DMS 273 (cell line): Measurements from ENCODE around the gene NAB2.
"Not testable (repeated sequence)": the region's sequence is repeated elsewhere in the genome, so short reads cannot be mapped to it uniquely, and the experiment has no call there.

ENCODE experiments used
- DNase-seq: peaks from one replicate; lab custom pipeline; 2025; ENCODE audit not compliant: unreplicated experiment; lab: John Stamatoyannopoulos, UW

Gene NAB2

DNA sequence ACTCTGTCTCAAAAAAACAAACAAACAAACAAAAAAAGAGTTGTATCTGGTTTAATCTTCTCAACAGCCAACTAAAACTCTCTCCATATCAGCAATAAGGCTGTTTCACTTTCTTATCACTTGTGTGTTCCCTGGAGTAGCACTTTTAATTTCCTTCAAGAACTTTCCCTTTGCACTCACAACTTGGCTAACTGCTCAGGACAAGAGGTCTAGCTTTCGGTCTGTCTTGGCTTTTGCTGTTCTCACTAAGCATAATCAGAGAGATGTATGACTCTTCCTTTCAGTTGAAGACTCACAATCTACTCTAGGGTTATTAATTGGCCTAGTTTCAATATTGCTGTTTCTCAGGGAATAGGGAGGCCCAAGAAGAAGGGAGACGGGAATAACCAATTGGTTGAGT lies 22.7 kb upstream of the NAB2 start:
- no peak for DNase-seq

DNA sequence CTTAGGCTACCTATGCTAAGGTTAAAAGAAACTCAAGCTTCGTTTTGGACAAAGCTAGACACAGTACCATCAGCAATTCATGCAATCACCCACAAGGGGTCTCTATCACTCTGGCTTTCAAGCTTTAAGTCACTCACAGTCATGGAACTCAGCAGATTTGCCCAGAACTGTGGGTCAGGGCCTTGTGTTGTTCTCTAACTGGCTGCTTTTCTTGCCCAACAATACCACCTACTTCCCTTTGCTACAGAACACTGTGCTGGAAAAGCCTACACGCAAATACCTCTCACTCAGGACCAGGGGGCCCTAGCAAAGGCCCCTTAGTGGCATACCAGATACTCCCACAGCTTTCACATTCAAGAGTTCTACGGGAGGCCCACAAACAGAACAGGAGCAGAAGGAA lies 19.4 kb upstream of the NAB2 start:
- peak; percentile 75 for DNase-seq

DNA sequence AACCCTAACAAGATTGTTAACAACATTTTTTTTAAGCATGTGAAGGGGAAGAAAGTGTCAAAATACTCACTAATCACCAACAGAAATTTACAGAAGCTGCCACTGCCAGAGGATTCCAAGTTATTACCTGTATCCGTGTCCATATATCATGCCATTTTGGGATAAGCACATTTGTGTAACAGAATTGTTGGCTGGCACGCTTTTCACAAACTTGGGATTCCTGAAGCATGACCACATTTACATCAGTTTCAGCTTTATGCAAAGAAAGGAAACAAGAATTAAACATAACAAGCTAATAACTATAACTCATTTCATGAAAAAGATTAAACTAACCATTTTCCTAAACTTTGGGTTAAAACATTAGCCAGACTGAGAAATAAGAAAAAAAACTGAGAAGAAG lies 16.3 kb upstream of the NAB2 start:
- DNase-seq: no peak

- DNase-seq: not testable (repeated sequence)
These were observed 15.1 kb upstream of the NAB2 start for GRCh38 chr12:57073566-57074450.

GRCh38 chr12:57078519-57079404 lies 10.2 kb upstream of the NAB2 start, which contains the start of gene NEMP1:
Gene NEMP1, minus strand, starts transcription at chr12:57078791. Its CDS starts 46 bp downstream, at chr12:57078745.
- peak; percentile 99 for DNase-seq

- DNase-seq: no peak
These were observed 9.1 kb upstream of the NAB2 start for GRCh38 chr12:57079821-57080220.

GRCh38 chr12:57080855-57081254 lies 8.1 kb upstream of the NAB2 start:
- no peak for DNase-seq

DNA sequence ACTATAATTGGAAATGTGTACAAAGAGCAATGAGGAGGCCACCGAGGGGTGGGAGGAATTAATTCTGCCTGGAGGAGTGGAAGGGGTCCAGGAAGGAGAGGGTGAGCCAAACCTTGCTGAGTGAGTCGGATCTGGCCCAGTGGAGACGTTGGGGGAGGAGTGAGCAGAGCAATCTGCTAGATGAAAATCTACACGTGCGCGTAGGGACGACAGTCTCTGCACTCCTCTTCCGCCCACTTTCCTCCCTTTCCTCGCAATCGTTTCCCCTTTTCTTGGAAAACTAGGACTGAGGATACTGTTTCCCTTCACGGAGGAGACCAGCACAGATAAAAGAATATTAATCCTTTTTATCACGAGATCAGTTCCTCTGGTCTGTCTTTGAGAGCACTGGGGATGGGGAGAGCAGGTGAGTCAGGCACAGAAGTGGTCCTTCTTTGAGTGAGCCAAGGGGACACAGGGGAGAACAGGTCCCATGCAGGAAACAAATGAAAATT lies 2.9 kb upstream of the NAB2 start:
- peak; percentile 69 for DNase-seq

DNA sequence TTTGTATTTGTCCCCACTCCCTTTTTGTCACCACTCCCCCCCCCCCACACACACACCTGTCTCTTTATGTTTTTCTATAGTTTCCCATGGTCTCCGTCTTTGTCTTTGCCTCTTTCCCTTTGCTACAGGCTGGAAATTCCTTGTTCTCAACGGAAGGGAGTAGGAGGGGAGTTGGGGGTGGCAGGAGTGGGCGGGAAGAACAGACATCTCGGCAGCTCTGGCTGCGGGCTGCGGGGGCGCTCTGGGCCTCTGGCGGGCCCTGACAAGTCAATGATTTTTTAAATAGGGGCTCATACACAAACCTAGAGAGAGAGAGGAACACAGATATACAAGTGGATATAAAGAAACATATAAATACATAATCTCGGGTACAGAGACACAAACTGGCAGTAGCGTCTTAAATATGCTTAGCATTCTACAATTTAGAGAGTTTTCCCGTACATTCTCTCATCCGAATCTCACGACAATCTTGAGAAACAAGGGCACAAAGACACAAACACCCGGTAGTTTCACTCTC lies 2.4 kb upstream of the NAB2 start:
- peak; percentile 85 for DNase-seq

DNA sequence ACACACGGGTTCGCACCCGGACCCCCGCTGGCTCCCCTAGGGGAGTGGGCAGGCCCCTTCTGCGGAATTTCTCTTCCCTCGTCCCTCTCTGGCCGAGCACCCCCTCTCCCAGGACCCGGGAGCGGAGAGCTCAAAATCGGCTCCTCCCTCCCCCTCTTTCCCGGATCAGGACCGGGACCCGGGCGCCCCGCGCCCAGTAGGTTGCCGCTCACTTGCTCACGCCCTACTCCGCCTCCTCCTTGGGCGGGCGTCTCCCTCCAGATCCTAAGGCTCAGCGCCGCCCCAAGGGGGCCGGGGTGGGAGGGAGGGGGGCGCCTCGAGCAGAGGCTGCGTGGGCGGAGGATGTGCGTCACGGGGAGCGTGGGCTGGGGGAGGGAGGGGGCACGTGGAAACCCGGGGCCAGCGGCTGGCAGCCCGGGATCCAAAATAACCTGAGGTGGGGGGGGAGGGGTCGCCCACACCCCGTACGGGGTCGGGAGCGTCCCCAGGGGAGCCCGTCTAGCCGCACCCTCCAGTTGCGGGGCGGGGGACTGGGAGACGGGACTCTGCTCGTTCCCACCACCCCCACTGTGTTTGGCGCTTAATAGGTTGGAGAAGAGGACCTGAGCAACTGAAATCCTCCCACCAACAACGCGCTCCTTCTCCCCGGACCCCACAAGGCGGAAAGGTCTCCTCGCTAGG lies 1.8 kb upstream of the NAB2 start:
- DNase-seq: peak; percentile 91

- DNase-seq: peak; percentile 95
These were observed 1.1 kb upstream of the NAB2 start for GRCh38 chr12:57087691-57088353.

DNA sequence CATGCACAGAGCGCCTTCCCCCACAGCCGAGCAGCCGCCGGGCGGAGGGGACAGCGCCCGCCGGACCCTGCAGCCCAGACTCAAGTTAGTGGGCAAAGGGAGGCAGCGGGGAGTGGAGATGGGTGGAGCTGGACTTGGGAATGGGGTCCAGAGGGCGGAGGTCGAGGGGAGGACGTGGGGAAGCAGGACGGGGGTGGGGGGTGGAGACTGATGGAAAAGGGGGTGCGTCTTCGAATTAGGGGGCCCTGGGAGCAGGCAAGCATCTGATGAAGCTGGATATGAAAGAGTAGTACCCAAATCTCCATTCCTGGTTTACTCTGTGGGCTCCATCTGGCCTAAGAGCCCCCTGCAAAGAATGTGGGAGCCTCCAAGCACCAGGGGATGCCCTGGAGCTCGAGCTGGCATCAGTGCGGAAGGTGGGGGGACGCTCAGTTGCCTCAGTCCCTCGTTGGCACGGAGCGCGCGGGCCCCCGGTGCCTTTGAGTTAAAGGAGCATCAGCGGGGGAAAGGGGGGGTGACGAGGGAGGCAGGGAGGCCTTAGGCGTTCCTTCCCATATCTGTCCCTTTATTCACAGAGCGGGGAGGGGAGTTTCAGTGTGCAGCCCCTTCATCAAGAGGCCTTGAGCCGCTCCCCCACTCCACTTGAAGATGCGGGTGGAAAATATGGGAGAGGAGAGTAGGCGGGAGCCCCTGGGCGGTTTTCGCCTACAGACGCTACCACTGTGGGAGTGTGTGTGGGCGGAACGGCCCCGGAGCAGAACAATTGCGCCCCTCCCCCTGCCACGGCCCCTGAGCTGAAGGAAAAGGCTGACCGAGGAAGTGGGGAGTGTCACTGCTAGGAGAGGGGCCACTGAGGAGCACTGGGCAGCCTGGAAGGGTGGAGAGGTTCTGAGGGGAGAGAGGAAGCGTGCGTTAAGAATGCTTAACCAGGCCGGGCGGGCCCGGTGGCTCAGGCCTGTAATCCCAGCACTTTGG lies 644 bp downstream of the NAB2 start:
- peak; percentile 40 for DNase-seq

- no peak for DNase-seq
These were observed 1.6 kb downstream of the NAB2 start for GRCh38 chr12:57090490-57090889.

DNA sequence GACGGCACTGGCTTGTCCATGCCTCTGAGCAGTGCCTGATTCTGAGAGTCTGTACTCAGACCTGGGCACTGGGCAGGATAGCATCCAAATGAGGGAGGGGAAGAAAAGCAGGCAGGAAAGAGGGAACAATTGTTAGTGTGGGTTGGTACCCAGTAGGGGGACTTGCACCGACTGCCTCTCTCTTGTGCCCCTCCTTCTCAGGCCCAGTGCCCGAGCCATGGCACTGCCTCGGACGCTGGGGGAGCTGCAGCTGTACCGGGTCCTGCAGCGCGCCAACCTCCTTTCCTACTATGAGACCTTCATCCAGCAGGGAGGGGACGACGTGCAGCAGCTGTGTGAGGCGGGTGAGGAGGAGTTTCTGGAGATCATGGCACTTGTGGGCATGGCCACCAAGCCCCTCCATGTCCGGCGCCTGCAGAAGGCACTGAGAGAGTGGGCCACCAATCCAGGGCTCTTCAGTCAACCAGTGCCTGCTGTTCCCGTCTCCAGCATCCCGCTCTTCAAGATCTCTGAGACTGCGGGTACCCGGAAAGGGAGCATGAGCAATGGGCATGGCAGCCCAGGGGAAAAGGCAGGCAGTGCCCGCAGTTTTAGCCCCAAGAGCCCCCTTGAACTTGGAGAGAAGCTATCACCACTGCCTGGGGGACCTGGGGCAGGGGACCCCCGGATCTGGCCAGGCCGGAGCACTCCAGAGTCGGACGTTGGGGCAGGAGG lies 2.2 kb downstream of the NAB2 start:
- no peak for DNase-seq

DNA sequence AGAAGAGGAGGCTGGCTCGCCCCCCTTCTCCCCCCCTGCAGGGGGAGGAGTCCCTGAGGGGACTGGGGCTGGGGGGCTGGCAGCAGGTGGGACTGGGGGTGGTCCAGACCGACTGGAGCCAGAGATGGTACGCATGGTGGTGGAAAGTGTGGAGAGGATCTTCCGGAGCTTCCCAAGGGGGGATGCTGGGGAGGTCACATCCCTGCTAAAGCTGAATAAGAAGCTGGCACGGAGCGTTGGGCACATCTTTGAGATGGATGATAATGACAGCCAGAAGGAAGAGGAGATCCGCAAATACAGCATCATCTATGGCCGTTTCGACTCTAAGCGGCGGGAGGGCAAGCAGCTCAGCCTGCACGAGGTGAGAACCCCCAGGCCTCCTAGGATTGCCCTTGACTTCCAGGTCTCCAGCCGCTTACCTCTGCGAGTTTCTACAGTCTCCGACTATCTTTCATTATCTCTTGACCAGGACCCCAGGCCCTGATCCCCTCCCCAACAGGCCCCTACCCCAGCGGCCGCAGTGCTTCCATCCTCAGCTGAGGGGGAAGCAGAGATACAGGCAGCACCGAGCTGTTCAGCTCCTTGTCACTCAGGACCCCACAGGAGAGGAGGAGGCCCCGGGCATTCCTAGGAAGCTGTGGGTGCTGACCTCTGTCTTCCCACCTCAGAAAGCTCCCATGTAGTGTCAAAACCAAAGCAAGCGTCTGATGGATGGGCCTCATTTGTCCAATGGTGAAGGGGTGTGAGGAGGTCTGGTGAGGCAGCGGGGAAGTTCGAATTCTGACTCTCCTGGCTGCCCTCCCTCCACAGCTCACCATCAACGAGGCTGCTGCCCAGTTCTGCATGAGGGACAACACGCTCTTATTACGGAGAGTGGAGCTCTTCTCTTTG lies 3.0 kb downstream of the NAB2 start:
- no peak for DNase-seq

DNA sequence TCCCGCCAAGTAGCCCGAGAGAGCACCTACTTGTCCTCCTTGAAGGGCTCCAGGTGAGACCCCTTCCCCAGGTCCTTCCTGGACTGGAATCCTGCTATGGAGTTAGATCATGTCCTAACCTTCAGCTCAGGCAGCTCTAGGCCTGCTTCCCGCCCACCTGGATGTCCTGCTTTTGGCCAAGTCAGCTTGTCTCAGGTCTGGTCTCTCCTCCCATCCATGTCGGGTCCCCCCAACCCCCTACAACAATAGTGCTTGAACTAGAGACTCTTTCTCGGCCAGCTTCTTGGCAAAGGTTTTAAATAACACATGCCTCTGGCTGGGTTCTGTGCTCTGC lies 3.6 kb downstream of the NAB2 start:
- no peak for DNase-seq

DNA sequence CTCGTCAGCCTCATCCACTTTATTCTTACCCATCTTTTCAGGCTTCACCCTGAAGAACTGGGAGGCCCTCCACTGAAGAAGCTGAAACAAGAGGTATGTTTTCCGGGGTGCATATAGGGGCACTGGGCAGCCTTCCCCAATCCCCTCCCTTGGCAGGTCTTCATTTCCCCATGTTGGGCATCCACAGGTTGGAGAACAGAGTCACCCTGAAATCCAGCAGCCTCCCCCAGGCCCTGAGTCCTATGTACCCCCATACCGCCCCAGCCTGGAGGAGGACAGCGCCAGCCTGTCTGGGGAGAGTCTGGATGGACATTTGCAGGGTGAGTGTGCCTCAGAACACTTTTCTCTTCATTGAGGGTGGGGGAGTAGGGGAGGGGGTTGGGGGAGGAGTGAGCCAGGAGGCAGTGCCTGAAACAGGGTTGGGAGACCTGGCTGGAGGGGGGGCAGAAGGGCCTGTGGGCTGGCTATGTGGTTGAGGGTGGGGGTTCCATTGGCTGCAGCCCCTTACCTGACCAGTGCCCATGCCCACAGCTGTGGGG lies 4.0 kb downstream of the NAB2 start:
- DNase-seq: no peak
